Nephron (organoid): Measurements from ENCODE around the gene HSD17B8.
"Not testable (repeated sequence)": the region's sequence is repeated elsewhere in the genome, so short reads cannot be mapped to it uniquely, and the experiment has no call there.

Source experiments
- H3K27ac Mint-ChIP-seq, 3 experiments: 2 replicates each; pipeline ENCODE4 v1.8.0; 2020; ENCODE audit warnings: mixed read lengths in 3 of 3, mild to moderate bottlenecking in 2 of 3, moderate library complexity in 1 of 3
- H3K27me3 Mint-ChIP-seq: 2 replicates; pipeline ENCODE4 v1.8.0; 2021; ENCODE audit warnings: low read depth, mild to moderate bottlenecking, moderate library complexity, mixed read lengths
- H3K36me3 Mint-ChIP-seq: 2 replicates; pipeline ENCODE4 v1.8.0; 2020; ENCODE audit warnings: low read depth, mixed read lengths
- H3K4me1 Mint-ChIP-seq: 2 replicates; pipeline ENCODE4 v1.8.0; 2020; ENCODE audit warnings: mixed read lengths
- H3K4me3 Mint-ChIP-seq, 3 experiments: 2 replicates each; pipeline ENCODE4 v1.8.0; 2020; ENCODE audit warnings: mild to moderate bottlenecking in 3 of 3, mixed read lengths in 3 of 3, moderate library complexity in 2 of 3
- H3K9me3 Mint-ChIP-seq: 2 replicates; pipeline ENCODE4 v1.8.0; 2020; ENCODE audit warnings: mixed read lengths
- CTCF ChIP-seq, 3 experiments: fragments of 200-600 bp; sonication (generic); IDR thresholded peaks; one replicate each; pipeline ENCODE4 v1.5.0; 2021; ENCODE audit warnings: antibody characterized with exemption in 3 of 3; ENCODE audit not compliant: unreplicated experiment in 3 of 3

The HSD17B8 gene

GRCh38 chr6:33217681-33218080 lies 13.2 kb downstream of the HSD17B8 start:
- no peak for TF ChIP-seq CTCF (IDR thresholded peaks at IDR 0.05; ENCODE audit: unreplicated experiment in 3 of 3)
- Mint-ChIP-seq H3K27me3 (peaks cover 9% of the 10 kb centered on the region), H3K4me3 (peak overlapping the region in 1 of 3 experiments; percentile 28), H3K27ac (no peak overlapping the region), H3K9me3 (peaks cover under 1% of the 10 kb centered on the region), H3K4me1 (peaks cover 9% of the 10 kb centered on the region), H3K36me3 (no peaks in the 10 kb centered on the region)

- not testable (repeated sequence) for H3K27ac Mint-ChIP-seq, H3K36me3 Mint-ChIP-seq, H3K4me1 Mint-ChIP-seq, H3K9me3 Mint-ChIP-seq, H3K4me3 Mint-ChIP-seq
- H3K27me3 Mint-ChIP-seq = peaks cover 16% of the 10 kb centered on the region
These were observed 22.2 kb downstream of the HSD17B8 start for GRCh38 chr6:33226503-33227120.

GRCh38 chr6:33235221-33235634 lies 30.8 kb downstream of the HSD17B8 start:
- Mint-ChIP-seq H3K4me1 (peaks cover 21% of the 10 kb centered on the region), H3K27me3 (peaks cover 8% of the 10 kb centered on the region), H3K36me3 (no peaks in the 10 kb centered on the region), H3K9me3 (no peaks in the 10 kb centered on the region), H3K4me3 (peak overlapping the region in 1 of 3 experiments; percentile 48), H3K27ac (peak overlapping the region; percentile 27 to 87 (median 55))
- no peak for TF ChIP-seq CTCF (IDR thresholded peaks at IDR 0.05; ENCODE audit: unreplicated experiment in 3 of 3)

GRCh38 chr6:33236328-33236727 lies 31.9 kb downstream of the HSD17B8 start:
- no peak overlapping the region for H3K27ac Mint-ChIP-seq
- no peaks in the 10 kb centered on the region for H3K9me3 Mint-ChIP-seq
- no peak for TF ChIP-seq CTCF (IDR thresholded peaks at IDR 0.05; ENCODE audit: unreplicated experiment in 3 of 3)
- no peak overlapping the region for H3K4me3 Mint-ChIP-seq
- no peaks in the 10 kb centered on the region for H3K36me3 Mint-ChIP-seq
- H3K4me1 Mint-ChIP-seq = peaks cover 21% of the 10 kb centered on the region
- peaks cover 13% of the 10 kb centered on the region for H3K27me3 Mint-ChIP-seq

GRCh38 chr6:33236852-33237251 lies 32.4 kb downstream of the HSD17B8 start:
- Mint-ChIP-seq H3K27me3 (peaks cover 13% of the 10 kb centered on the region), H3K4me3 (no peak overlapping the region), H3K36me3 (no peaks in the 10 kb centered on the region), H3K27ac (no peak overlapping the region), H3K9me3 (no peaks in the 10 kb centered on the region), H3K4me1 (peaks cover 21% of the 10 kb centered on the region)
- TF ChIP-seq CTCF (IDR thresholded peaks at IDR 0.05; ENCODE audit: unreplicated experiment in 3 of 3) = no peak

GRCh38 chr6:33237741-33238140 lies 33.3 kb downstream of the HSD17B8 start:
- Mint-ChIP-seq H3K27ac (peak overlapping the region in 1 of 3 experiments; percentile 6), H3K4me1 (peaks cover 17% of the 10 kb centered on the region), H3K36me3 (no peaks in the 10 kb centered on the region), H3K9me3 (no peaks in the 10 kb centered on the region), H3K4me3 (no peak overlapping the region), H3K27me3 (peaks cover 20% of the 10 kb centered on the region)
- no peak for TF ChIP-seq CTCF (IDR thresholded peaks at IDR 0.05; ENCODE audit: unreplicated experiment in 3 of 3)
